Ascending aorta (tissue), 2 donors: Measurements from ENCODE around the gene GRIN1. TPM values are rescaled to one million over a fixed set of nuclear protein-coding genes. Genes with fewer than 3 reads are reported as not detected.

Source experiments
- DNase-seq, 2 donors: peaks; one replicate each; pipeline ENCODE4 v3.0.0-alpha.2; 2019; ENCODE audit warnings: low spot score in 2 of 2
- H3K27ac ChIP-seq, 2 donors: fragments of 200-600 bp; sonication (generic); one replicate each; pipeline ENCODE4 v1.5.1; 2016 to 2017; ENCODE audit warnings: mild to moderate bottlenecking in 1 of 2
- H3K27me3 ChIP-seq: fragments of 200-600 bp; sonication (generic); one replicate; pipeline ENCODE4 v1.5.1; 2017
- H3K36me3 ChIP-seq, 2 donors: fragments of 200-600 bp; sonication (generic); one replicate each; pipeline ENCODE4 v1.5.1; 2016
- H3K4me1 ChIP-seq, 2 donors: fragments of 200-600 bp; sonication (generic); one replicate each; pipeline ENCODE4 v1.5.1; 2016 to 2017; ENCODE audit warnings: mild to moderate bottlenecking in 1 of 2
- H3K4me3 ChIP-seq, 2 donors: fragments of 200-600 bp; sonication (generic); one replicate each; pipeline ENCODE4 v1.5.1; 2016 to 2017; ENCODE audit warnings: mild to moderate bottlenecking in 1 of 2
- H3K9me3 ChIP-seq, 2 donors: fragments of 200-600 bp; sonication (generic); one replicate each; pipeline ENCODE4 v1.5.1; 2016
- intact Hi-C: fragments of 100-400 bp; cut with DNase I; formaldehyde crosslinking; loops from one replicate; pipeline ENCODE4 v1.15.1; 2023
- total RNA-seq: library from RNA; depleted of rRNA; stranded (reverse); fragments of >200 nt; gene quantifications from one replicate; pipeline ENCODE4 v1.1.0, GENCODE V29; 2016
- TF ChIP-seq, protein P1 (sequence below), 3 experiments: fragments of 200-600 bp in 2 of 3; fragments of 450-650 bp in 1 of 3; sonication (generic) in 2 of 3; IDR thresholded peaks; one replicate each; pipeline ENCODE4 v1.5.1; 2016 to 2019; ENCODE audit warnings: antibody characterized with exemption in 3 of 3, mild to moderate bottlenecking in 1 of 3, moderate library complexity in 1 of 3

The GRIN1 gene
- total RNA-seq, 1 donor from 2014 or later = not detected

DNA sequence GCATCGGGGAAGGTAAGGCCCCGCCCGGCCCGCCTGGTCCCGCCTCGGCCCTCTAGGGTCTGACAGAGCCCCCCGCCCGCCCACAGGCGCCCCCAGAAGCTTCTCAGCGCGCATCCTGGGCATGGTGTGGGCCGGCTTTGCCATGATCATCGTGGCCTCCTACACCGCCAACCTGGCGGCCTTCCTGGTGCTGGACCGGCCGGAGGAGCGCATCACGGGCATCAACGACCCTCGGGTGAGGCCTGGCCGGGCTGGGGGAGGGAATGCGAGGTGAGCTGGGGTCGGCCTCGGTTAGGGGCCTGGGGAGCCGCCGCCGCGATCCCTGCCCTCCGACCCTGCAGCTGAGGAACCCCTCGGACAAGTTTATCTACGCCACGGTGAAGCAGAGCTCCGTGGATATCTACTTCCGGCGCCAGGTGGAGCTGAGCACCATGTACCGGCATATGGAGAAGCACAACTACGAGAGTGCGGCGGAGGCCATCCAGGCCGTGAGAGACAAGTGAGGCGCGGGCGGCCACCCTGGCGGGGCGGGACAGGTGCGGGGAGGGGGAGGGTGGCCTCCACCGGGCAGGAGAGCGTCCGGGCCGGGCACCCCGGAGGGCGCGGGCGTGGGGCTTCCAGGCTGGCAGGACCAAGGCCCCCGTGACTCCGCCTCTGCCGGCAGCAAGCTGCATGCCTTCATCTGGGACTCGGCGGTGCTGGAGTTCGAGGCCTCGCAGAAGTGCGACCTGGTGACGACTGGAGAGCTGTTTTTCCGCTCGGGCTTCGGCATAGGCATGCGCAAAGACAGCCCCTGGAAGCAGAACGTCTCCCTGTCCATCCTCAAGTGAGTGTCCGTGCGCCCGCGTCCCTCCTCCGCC lies 23.8 kb downstream of the GRIN1 start:
- Histone ChIP-seq H3K27ac (no peak overlapping the region), H3K9me3 (no peaks in the 10 kb centered on the region), H3K36me3 (no peaks in the 10 kb centered on the region), H3K27me3 (peaks cover 68% of the 10 kb centered on the region), H3K4me1 (peaks cover 10 to 14% of the 10 kb centered on the region in 2 donors), H3K4me3 (peak overlapping the region; percentile 18 to 46)
- intact Hi-C loops = no loop called here
- TF ChIP-seq, protein P1, sequence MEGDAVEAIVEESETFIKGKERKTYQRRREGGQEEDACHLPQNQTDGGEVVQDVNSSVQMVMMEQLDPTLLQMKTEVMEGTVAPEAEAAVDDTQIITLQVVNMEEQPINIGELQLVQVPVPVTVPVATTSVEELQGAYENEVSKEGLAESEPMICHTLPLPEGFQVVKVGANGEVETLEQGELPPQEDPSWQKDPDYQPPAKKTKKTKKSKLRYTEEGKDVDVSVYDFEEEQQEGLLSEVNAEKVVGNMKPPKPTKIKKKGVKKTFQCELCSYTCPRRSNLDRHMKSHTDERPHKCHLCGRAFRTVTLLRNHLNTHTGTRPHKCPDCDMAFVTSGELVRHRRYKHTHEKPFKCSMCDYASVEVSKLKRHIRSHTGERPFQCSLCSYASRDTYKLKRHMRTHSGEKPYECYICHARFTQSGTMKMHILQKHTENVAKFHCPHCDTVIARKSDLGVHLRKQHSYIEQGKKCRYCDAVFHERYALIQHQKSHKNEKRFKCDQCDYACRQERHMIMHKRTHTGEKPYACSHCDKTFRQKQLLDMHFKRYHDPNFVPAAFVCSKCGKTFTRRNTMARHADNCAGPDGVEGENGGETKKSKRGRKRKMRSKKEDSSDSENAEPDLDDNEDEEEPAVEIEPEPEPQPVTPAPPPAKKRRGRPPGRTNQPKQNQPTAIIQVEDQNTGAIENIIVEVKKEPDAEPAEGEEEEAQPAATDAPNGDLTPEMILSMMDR (IDR thresholded peaks at IDR 0.05) = peak in 1 of 3 experiments; percentile 11
- no peak for DNase-seq

DNA sequence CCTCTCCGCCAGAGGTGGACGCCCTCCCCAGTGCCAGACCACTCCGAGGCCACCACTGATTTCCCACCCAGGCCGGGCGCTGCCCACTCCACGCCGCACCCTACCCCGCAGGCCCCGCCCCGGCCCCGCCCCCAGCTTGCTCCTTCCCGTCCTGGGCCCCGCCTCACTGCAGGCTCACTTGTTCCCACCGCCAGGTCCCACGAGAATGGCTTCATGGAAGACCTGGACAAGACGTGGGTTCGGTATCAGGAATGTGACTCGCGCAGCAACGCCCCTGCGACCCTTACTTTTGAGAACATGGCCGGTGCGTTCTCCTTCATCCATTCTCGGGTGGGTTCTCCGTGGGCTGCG lies 24.4 kb downstream of the GRIN1 start:
- no peaks in the 10 kb centered on the region for H3K36me3 ChIP-seq
- intact Hi-C loops = no loop called here
- peaks cover 13 to 19% of the 10 kb centered on the region in 2 donors for H3K4me1 ChIP-seq
- H3K4me3 ChIP-seq = peak overlapping the region; percentile 18 to 46
- TF ChIP-seq, protein P1 (IDR thresholded peaks at IDR 0.05) = no peak
- DNase-seq = no peak
- no peak overlapping the region for H3K27ac ChIP-seq
- peaks cover 69% of the 10 kb centered on the region for H3K27me3 ChIP-seq
- no peaks in the 10 kb centered on the region for H3K9me3 ChIP-seq

DNA sequence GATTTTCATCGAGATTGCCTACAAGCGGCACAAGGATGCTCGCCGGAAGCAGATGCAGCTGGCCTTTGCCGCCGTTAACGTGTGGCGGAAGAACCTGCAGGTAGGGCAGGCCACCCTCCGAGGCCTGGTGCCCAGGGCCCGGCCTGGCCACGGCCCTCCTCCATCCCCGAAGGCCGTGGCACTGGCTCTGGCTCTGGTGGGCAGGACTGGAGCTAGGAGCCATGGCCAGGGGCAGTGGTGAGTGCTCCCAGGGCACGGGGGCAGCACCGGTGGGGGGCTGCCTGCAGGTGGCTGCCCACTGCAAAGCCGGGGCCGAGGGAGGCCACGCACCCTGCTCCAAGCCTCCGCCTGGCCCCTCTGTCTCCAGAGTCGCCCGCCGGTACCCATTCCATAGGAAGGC lies 24.9 kb downstream of the GRIN1 start:
- peaks cover 18 to 22% of the 10 kb centered on the region in 2 donors for H3K4me1 ChIP-seq
- H3K9me3 ChIP-seq = no peaks in the 10 kb centered on the region
- H3K4me3 ChIP-seq = no peak overlapping the region
- no peaks in the 10 kb centered on the region for H3K36me3 ChIP-seq
- H3K27ac ChIP-seq = no peak overlapping the region
- peaks cover 67% of the 10 kb centered on the region for H3K27me3 ChIP-seq
- DNase-seq = no peak
- intact Hi-C loops = no loop called here
- TF ChIP-seq, protein P1 (IDR thresholded peaks at IDR 0.05) = no peak

DNA sequence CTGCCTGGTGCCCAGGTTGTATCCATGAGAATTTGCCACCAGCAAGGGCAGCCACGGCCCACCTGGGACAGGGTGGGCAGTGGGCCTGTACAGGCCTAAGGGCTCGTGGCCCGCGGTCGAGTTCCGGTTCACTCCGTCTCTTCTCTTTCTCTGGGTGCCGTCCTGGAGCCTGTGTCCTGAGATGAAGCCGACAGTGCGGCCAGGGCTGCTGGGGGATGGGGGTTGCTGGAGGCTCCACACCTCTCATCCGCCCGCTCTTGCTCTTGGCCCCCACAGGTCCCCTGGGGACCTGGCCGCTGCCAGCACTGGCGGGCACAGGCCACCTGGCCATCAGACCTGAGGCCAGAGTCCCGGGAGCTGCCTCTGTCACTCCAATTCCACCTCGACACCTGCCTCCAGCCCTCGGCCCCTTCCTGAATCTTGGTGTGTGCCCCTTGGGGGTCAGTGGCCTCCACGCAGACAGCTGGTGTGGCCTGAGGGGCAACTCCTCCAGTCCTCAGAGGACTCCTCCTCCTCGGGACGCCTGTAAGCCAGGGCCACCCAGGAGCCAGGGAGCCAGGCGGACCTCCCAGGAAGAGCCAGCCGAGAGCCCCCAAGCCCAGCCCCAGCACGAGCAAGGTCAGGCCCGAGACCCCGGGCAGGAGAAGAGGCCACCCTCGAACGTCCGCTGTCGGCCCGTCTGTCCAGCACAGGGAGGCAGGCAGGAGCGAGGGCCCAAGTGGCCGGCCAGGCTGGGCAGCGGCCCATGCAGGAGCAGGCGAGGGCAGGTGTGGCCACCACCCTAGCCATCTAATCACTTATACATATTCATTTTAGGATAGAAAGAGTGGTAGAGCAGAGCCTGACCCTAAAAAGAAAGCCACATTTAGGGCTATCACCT lies 25.7 kb downstream of the GRIN1 start:
- H3K4me3 ChIP-seq = no peak overlapping the region
- DNase-seq = no peak
- H3K36me3 ChIP-seq = no peaks in the 10 kb centered on the region
- intact Hi-C loops = no loop called here
- H3K4me1 ChIP-seq = peaks cover 25% of the 10 kb centered on the region in 2 donors
- TF ChIP-seq, protein P1 (IDR thresholded peaks at IDR 0.05) = no peak
- H3K27me3 ChIP-seq = peaks cover 66% of the 10 kb centered on the region
- no peak overlapping the region for H3K27ac ChIP-seq
- H3K9me3 ChIP-seq = no peaks in the 10 kb centered on the region

DNA sequence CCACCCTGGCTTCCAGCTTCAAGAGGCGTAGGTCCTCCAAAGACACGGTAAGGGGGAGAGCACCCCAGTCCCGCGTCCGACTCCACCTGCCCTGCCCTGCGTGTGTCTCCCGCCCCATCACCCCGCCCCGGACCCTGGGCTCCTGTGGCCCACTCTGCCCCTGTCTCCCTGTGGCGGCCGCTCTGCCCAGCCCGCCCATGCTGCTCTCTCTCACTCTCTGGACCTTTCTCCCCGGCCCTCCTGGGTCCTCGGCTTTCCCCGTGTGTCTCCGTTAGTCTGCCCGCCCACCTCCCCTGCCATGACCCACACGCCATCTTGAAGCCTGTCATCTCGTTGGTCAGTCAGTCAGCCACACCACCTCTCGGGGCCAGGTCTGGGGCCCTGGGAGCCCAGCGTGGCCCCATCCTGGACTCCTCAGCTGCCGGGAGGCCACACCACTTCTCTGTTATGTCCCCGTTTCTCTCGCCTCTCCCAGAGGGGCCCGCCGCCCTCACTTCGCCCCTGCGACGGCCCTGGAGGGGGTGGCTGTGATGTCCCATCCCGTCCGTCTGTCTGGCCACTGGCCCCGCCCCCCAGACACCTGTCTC lies 26.4 kb downstream of the GRIN1 start:
- TF ChIP-seq, protein P1 (IDR thresholded peaks at IDR 0.05) = no peak
- peaks cover 66% of the 10 kb centered on the region for H3K27me3 ChIP-seq

More for the DNA sequence above, 26.4 kb downstream of the GRIN1 start:
- DNase-seq = no peak
- H3K4me1 ChIP-seq = peaks cover 25% of the 10 kb centered on the region in 2 donors
- intact Hi-C loops = no loop called here
- H3K36me3 ChIP-seq = no peaks in the 10 kb centered on the region
- H3K9me3 ChIP-seq = no peaks in the 10 kb centered on the region
- no peak overlapping the region for H3K4me3 ChIP-seq
- no peak overlapping the region for H3K27ac ChIP-seq
